HG02678 (cell line): ENCODE data around the gene ACYP2.

ENCODE experiments used
- ATAC-seq: cut with Tn5 transposase; IDR thresholded peaks from one replicate; pipeline ENCODE4 v1.9.1; 2021; ENCODE audit warnings: mild to moderate bottlenecking, moderate library complexity; ENCODE audit not compliant: unreplicated experiment

ACYP2 gene

GRCh38 chr2:54149638-54150441 lies 34.4 kb downstream of the ACYP2 start:
- ATAC-seq, result no peak

- no peak for ATAC-seq
These were observed 42.9 kb downstream of the ACYP2 start for GRCh38 chr2:54158311-54158710.

GRCh38 chr2:54161660-54162424 lies 46.4 kb downstream of the ACYP2 start:
- ATAC-seq, result no peak

GRCh38 chr2:54164106-54164505 lies 48.7 kb downstream of the ACYP2 start:
- no peak for ATAC-seq

GRCh38 chr2:54166121-54166773 lies 50.8 kb downstream of the ACYP2 start:
- ATAC-seq, result no peak

- ATAC-seq, result no peak
These were observed 61.2 kb downstream of the ACYP2 start for GRCh38 chr2:54176577-54176976.

GRCh38 chr2:54183281-54183680 lies 67.9 kb downstream of the ACYP2 start:
- ATAC-seq, result no peak

GRCh38 chr2:54183972-54184371 lies 68.6 kb downstream of the ACYP2 start:
- no peak for ATAC-seq

- ATAC-seq, result no peak
These were observed 69.7 kb downstream of the ACYP2 start for GRCh38 chr2:54185105-54185504.

- ATAC-seq, result no peak
These were observed 71.9 kb downstream of the ACYP2 start for GRCh38 chr2:54187331-54187730.

- no peak for ATAC-seq
These were observed 74.1 kb downstream of the ACYP2 start for GRCh38 chr2:54189539-54189938.

- no peak for ATAC-seq
These were observed 76.1 kb downstream of the ACYP2 start for GRCh38 chr2:54191361-54192135.

- ATAC-seq, result peak; percentile 71
These were observed 79.6 kb downstream of the ACYP2 start for GRCh38 chr2:54194761-54195750.

- ATAC-seq, result no peak
These were observed 81.2 kb downstream of the ACYP2 start for GRCh38 chr2:54196646-54197045.

GRCh38 chr2:54204476-54204875 lies 89.1 kb downstream of the ACYP2 start:
- ATAC-seq, result no peak

GRCh38 chr2:54206596-54206995 lies 91.2 kb downstream of the ACYP2 start:
- no peak for ATAC-seq

- ATAC-seq, result no peak
These were observed 92.3 kb downstream of the ACYP2 start for GRCh38 chr2:54207666-54208195.

- ATAC-seq, result no peak
These were observed 93.2 kb downstream of the ACYP2 start for GRCh38 chr2:54208364-54209240.

GRCh38 chr2:54209379-54209778 lies 94.0 kb downstream of the ACYP2 start:
- ATAC-seq, result no peak
